Neural progenitor cell (in vitro differentiated cells): Measurements from ENCODE around the gene GRAMD1B. TPM values are rescaled to one million over a fixed set of nuclear protein-coding genes. Genes with fewer than 3 reads are reported as not detected.
A peak's percentile ranks its signal among the peaks of the same experiment; 100 is the strongest.

Experiments
- DNase-seq: peaks from one replicate; pipeline ENCODE4 v3.0.0-alpha.2; 2016; ENCODE audit warnings: low spot score
- H2AFZ ChIP-seq: fragments of 200-600 bp; sonication (generic); replicated peaks from 2 replicates; pipeline ENCODE4 v1.6.1; 2016; ENCODE audit warnings: antibody characterized with exemption
- H3F3A ChIP-seq: fragments of 200-600 bp; sonication (generic); 2 replicates; pipeline ENCODE4 v1.6.1; 2016; ENCODE audit warnings: antibody characterized with exemption, low read depth
- H3K27ac ChIP-seq: fragments of 200-600 bp; sonication (generic); 2 replicates; pipeline ENCODE4 v1.5.1; 2016; ENCODE audit warnings: mild to moderate bottlenecking
- H3K27me3 ChIP-seq: fragments of 200-600 bp; sonication (generic); 2 replicates; pipeline ENCODE4 v1.6.1; 2016; ENCODE audit warnings: mild to moderate bottlenecking, moderate library complexity
- H3K36me3 ChIP-seq: fragments of 200-600 bp; sonication (generic); 2 replicates; pipeline ENCODE4 v1.5.1; 2016
- H3K4me1 ChIP-seq: fragments of 200-600 bp; sonication (generic); 2 replicates; pipeline ENCODE4 v1.6.1; 2016; ENCODE audit warnings: mixed run types
- H3K4me2 ChIP-seq: fragments of 200-600 bp; sonication (generic); 2 replicates; pipeline ENCODE4 v1.6.1; 2016
- H3K4me3 ChIP-seq: fragments of 200-600 bp; sonication (generic); 2 replicates; pipeline ENCODE4 v1.5.1; 2016
- H3K79me2 ChIP-seq: fragments of 200-600 bp; sonication (generic); 2 replicates; pipeline ENCODE4 v1.6.1; 2016; ENCODE audit warnings: low read depth
- H3K9ac ChIP-seq: fragments of 200-600 bp; sonication (generic); 2 replicates; pipeline ENCODE4 v1.6.1; 2016
- H3K9me3 ChIP-seq: fragments of 200-600 bp; sonication (generic); 2 replicates; pipeline ENCODE4 v1.5.1; 2016; ENCODE audit warnings: low read depth
- H4K20me1 ChIP-seq: fragments of 200-600 bp; sonication (generic); 2 replicates; pipeline ENCODE4 v1.6.1; 2016; ENCODE audit warnings: low read depth
- H3K27ac Mint-ChIP-seq: 3 replicates; pipeline ENCODE4 v1.8.0; 2021; ENCODE audit warnings: mixed read lengths
- H3K27me3 Mint-ChIP-seq: 2 replicates; pipeline ENCODE4 v1.8.0; 2022; ENCODE audit warnings: low read depth, mild to moderate bottlenecking, inconsistent platforms, moderate library complexity, mixed read lengths; ENCODE audit not compliant: insufficient read depth
- H3K36me3 Mint-ChIP-seq: 3 replicates; pipeline ENCODE4 v1.8.0; 2021; ENCODE audit warnings: mixed read lengths
- H3K4me1 Mint-ChIP-seq: 3 replicates; pipeline ENCODE4 v1.8.0; 2021; ENCODE audit warnings: mixed read lengths
- H3K4me3 Mint-ChIP-seq: 3 replicates; pipeline ENCODE4 v1.8.0; 2021; ENCODE audit warnings: mild to moderate bottlenecking, moderate library complexity, mixed read lengths
- H3K9me3 Mint-ChIP-seq: 3 replicates; pipeline ENCODE4 v1.8.0; 2020; ENCODE audit warnings: mixed read lengths
- EZH2 ChIP-seq: fragments of 200-600 bp; sonication (generic); IDR thresholded peaks from 2 replicates; pipeline ENCODE4 v1.6.1; 2017; ENCODE audit warnings: antibody characterized with exemption, mild to moderate bottlenecking, moderate library complexity
- EZH2phosphoT487 ChIP-seq: fragments of 200-600 bp; sonication (generic); IDR thresholded peaks from 2 replicates; pipeline ENCODE4 v1.6.1; 2017; ENCODE audit warnings: antibody characterized with exemption
- total RNA-seq: library from RNA; depleted of rRNA; stranded (reverse); fragments of >200 nt; gene quantifications from 2 replicates; pipeline ENCODE4 v1.2.3, GENCODE V29; 2015; ENCODE audit warnings: low replicate concordance
- TF ChIP-seq, protein P1 (sequence below): fragments of 200-600 bp; sonication (generic); IDR thresholded peaks from 2 replicates; pipeline ENCODE4 v1.5.1; 2017; ENCODE audit warnings: antibody characterized with exemption, mild to moderate bottlenecking

GRAMD1B gene
- total RNA-seq, 1 donor from 2014 or later: 12.6 TPM

GRCh38 chr11:123527947-123528346, 97.9 kb downstream of the GRAMD1B start:
- Mint-ChIP-seq H3K4me1 (peaks cover 26% of the 10 kb centered on the region), H3K9me3 (no peaks in the 10 kb centered on the region), H3K36me3 (peaks cover 3% of the 10 kb centered on the region), H3K4me3 (no peak overlapping the region), H3K27ac (no peak overlapping the region), H3K27me3 (no peaks in the 10 kb centered on the region)
- H3K4me3 ChIP-seq: no peak overlapping the region
- peaks cover 26% of the 10 kb centered on the region for H3K79me2 ChIP-seq
- H3K9me3 ChIP-seq: no peaks in the 10 kb centered on the region
- DNase-seq: no peak
- no peak overlapping the region for H3K27ac ChIP-seq
- H3K9ac ChIP-seq: no peak overlapping the region
- H3K4me1 ChIP-seq: peaks cover 30% of the 10 kb centered on the region
- peaks cover 17% of the 10 kb centered on the region for H4K20me1 ChIP-seq
- H3K27me3 ChIP-seq: no peaks in the 10 kb centered on the region
- H3K36me3 ChIP-seq: no peaks in the 10 kb centered on the region
- TF ChIP-seq, protein P1, sequence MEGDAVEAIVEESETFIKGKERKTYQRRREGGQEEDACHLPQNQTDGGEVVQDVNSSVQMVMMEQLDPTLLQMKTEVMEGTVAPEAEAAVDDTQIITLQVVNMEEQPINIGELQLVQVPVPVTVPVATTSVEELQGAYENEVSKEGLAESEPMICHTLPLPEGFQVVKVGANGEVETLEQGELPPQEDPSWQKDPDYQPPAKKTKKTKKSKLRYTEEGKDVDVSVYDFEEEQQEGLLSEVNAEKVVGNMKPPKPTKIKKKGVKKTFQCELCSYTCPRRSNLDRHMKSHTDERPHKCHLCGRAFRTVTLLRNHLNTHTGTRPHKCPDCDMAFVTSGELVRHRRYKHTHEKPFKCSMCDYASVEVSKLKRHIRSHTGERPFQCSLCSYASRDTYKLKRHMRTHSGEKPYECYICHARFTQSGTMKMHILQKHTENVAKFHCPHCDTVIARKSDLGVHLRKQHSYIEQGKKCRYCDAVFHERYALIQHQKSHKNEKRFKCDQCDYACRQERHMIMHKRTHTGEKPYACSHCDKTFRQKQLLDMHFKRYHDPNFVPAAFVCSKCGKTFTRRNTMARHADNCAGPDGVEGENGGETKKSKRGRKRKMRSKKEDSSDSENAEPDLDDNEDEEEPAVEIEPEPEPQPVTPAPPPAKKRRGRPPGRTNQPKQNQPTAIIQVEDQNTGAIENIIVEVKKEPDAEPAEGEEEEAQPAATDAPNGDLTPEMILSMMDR: no peak
- TF ChIP-seq EZH2 (no peak), EZH2phosphoT487 (no peak)
- no peak overlapping the region for H3K4me2 ChIP-seq
- no peaks in the 10 kb centered on the region for H3F3A ChIP-seq
- no peak overlapping the region for H2AFZ ChIP-seq

- Mint-ChIP-seq H3K4me3 (no peak overlapping the region), H3K4me1 (peaks cover 3% of the 10 kb centered on the region), H3K27ac (no peak overlapping the region), H3K9me3 (no peaks in the 10 kb centered on the region), H3K27me3 (no peaks in the 10 kb centered on the region), H3K36me3 (peaks cover 3% of the 10 kb centered on the region)
- Histone ChIP-seq H3K9ac (no peak overlapping the region), H3K79me2 (peaks cover 19% of the 10 kb centered on the region), H3K9me3 (no peaks in the 10 kb centered on the region), H3K27ac (no peak overlapping the region), H3F3A (peaks cover 3% of the 10 kb centered on the region), H3K4me2 (no peak overlapping the region), H2AFZ (no peak overlapping the region), H3K4me3 (no peak overlapping the region), H4K20me1 (peaks cover 5% of the 10 kb centered on the region), H3K27me3 (no peaks in the 10 kb centered on the region), H3K4me1 (peaks cover 9% of the 10 kb centered on the region), H3K36me3 (no peaks in the 10 kb centered on the region)
- no peak for DNase-seq
- TF ChIP-seq, protein P1: no peak
These were observed 101.3 kb downstream of the GRAMD1B start for GRCh38 chr11:123531325-123531724.

GRCh38 chr11:123532131-123532530, 102.1 kb downstream of the GRAMD1B start:
- TF ChIP-seq EZH2 (no peak), EZH2phosphoT487 (no peak)
- TF ChIP-seq, protein P1: no peak
- Histone ChIP-seq H3K4me1 (peaks cover 8% of the 10 kb centered on the region), H3K4me2 (no peak overlapping the region), H2AFZ (no peak overlapping the region), H3K9ac (no peak overlapping the region), H3K27me3 (no peaks in the 10 kb centered on the region), H3K36me3 (no peaks in the 10 kb centered on the region), H3F3A (peaks cover 9% of the 10 kb centered on the region), H3K27ac (no peak overlapping the region), H3K79me2 (peaks cover 20% of the 10 kb centered on the region), H4K20me1 (peaks cover 5% of the 10 kb centered on the region), H3K9me3 (no peaks in the 10 kb centered on the region), H3K4me3 (no peak overlapping the region)
- Mint-ChIP-seq H3K36me3 (peaks cover 3% of the 10 kb centered on the region), H3K27ac (no peak overlapping the region), H3K4me3 (no peak overlapping the region), H3K27me3 (no peaks in the 10 kb centered on the region), H3K9me3 (no peaks in the 10 kb centered on the region), H3K4me1 (peaks cover 8% of the 10 kb centered on the region)
- DNase-seq: no peak

DNA sequence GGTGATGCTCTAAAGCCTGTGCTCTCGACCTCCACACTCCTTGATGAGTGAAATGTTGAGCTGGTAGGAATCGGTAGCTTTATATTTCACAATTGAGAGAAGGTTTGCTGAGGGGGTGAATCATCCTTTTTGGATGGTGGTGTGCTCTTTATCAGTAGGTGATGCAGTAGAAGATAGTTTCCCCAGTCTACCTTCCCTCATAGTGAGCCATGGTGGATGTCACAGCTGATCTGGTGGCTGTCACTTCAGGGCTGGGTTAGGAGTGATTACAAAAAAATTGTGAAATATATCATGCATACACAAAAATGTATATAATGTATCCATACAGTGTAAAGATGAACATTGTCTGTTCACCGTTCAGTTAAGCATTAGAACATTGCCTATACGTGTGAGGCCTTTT, 105.3 kb downstream of the GRAMD1B start:
- no peak overlapping the region for H3K4me2 ChIP-seq
- peaks cover 10% of the 10 kb centered on the region for H3F3A ChIP-seq
- peaks cover 10% of the 10 kb centered on the region for H3K4me1 Mint-ChIP-seq
- no peak overlapping the region for H3K4me3 Mint-ChIP-seq
- H3K27ac ChIP-seq: no peak overlapping the region
- H3K9ac ChIP-seq: no peak overlapping the region
- no peaks in the 10 kb centered on the region for H3K27me3 Mint-ChIP-seq
- no peak for DNase-seq
- H3K27me3 ChIP-seq: no peaks in the 10 kb centered on the region
- H3K27ac Mint-ChIP-seq: peak overlapping the region; percentile 52
- H4K20me1 ChIP-seq: no peaks in the 10 kb centered on the region
- H3K36me3 ChIP-seq: no peaks in the 10 kb centered on the region
- peaks cover 15% of the 10 kb centered on the region for H3K79me2 ChIP-seq
- H3K4me3 ChIP-seq: no peak overlapping the region
- no peaks in the 10 kb centered on the region for H3K9me3 ChIP-seq
- H3K9me3 Mint-ChIP-seq: no peaks in the 10 kb centered on the region
- peaks cover 5% of the 10 kb centered on the region for H3K36me3 Mint-ChIP-seq
- H2AFZ ChIP-seq: no peak overlapping the region
- TF ChIP-seq, protein P1: no peak
- TF ChIP-seq EZH2phosphoT487: no peak
- TF ChIP-seq EZH2: no peak
- peaks cover 14% of the 10 kb centered on the region for H3K4me1 ChIP-seq
